SK-N-MC (cell line): ENCODE results near the gene ACSL6.

Experiments
- DNase-seq: peaks from one replicate; pipeline ENCODE4 v3.0.0-alpha.2; 2011; ENCODE audit warnings: low read depth, low spot score
- H3K27ac ChIP-seq: fragments of 200-600 bp; sonication (generic); 2 replicates; pipeline ENCODE4 v1.5.1; 2016; ENCODE audit warnings: mixed run types
- H3K36me3 ChIP-seq: fragments of 200-600 bp; sonication (generic); 2 replicates; pipeline ENCODE4 v1.6.1; 2017; ENCODE audit warnings: antibody characterized with exemption, low read length, mixed read lengths; ENCODE audit not compliant: insufficient read depth
- H3K4me3 ChIP-seq: fragments of 200-600 bp; sonication (generic); 2 replicates; pipeline ENCODE4 v1.5.1; 2016
- H3K9ac ChIP-seq: fragments of 200-600 bp; sonication (generic); 2 replicates; pipeline ENCODE4 v1.8.0; 2017; ENCODE audit warnings: mixed run types, mixed read lengths; ENCODE audit not compliant: insufficient read length
- H3K9me3 ChIP-seq: fragments of 200-600 bp; sonication (generic); 2 replicates; pipeline ENCODE4 v1.6.1; 2017; ENCODE audit warnings: low read depth, mild to moderate bottlenecking, antibody characterized with exemption, low read length, moderate library complexity, mixed read lengths
- EZH2 ChIP-seq: fragments of 200-600 bp; sonication (generic); IDR thresholded peaks from one replicate; pipeline ENCODE4 v1.6.1; 2017; ENCODE audit warnings: antibody characterized with exemption
- FOXP2 ChIP-seq: optimal IDR thresholded peaks from 2 replicates; pipeline ENCODE3; 2011; ENCODE audit warnings: mild to moderate bottlenecking, moderate library complexity; ENCODE audit not compliant: insufficient read depth; ENCODE audit errors: extremely low read length, control extremely low read depth
- POLR2AphosphoS5 ChIP-seq: IDR thresholded peaks from 2 replicates; pipeline ENCODE4 v1.6.1; 2012; ENCODE audit warnings: mild to moderate bottlenecking, low read depth, low read length, borderline replicate concordance

Gene ACSL6

DNA sequence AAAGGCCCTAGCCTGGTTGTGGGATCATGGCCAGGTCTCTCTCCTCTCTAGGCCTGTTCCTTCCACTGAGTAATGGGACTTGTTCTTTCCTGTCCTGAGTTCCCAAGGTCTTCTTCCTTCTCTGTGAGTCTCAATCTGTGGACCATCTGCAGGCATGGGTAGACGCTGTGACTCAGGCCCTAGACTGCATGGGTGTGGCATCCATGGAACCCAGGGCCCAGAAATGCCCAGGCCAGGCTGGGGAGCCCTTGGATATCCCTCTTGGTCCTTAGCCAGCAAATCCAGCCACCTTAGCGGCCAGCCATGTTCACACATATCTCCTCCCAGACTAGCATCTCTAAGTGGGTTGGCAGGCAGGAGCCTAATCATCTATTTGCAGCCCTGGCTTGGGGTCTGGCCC lies 2.3 kb upstream of the ACSL6 start:
- Histone ChIP-seq H3K4me3 (no peak overlapping the region), H3K27ac (no peak overlapping the region), H3K9ac (no peak overlapping the region), H3K36me3 (no peaks in the 10 kb centered on the region), H3K9me3 (no peaks in the 10 kb centered on the region)
- no peak for DNase-seq
- TF ChIP-seq POLR2AphosphoS5 (no peak), EZH2 (no peak), FOXP2 (no peak)

DNA sequence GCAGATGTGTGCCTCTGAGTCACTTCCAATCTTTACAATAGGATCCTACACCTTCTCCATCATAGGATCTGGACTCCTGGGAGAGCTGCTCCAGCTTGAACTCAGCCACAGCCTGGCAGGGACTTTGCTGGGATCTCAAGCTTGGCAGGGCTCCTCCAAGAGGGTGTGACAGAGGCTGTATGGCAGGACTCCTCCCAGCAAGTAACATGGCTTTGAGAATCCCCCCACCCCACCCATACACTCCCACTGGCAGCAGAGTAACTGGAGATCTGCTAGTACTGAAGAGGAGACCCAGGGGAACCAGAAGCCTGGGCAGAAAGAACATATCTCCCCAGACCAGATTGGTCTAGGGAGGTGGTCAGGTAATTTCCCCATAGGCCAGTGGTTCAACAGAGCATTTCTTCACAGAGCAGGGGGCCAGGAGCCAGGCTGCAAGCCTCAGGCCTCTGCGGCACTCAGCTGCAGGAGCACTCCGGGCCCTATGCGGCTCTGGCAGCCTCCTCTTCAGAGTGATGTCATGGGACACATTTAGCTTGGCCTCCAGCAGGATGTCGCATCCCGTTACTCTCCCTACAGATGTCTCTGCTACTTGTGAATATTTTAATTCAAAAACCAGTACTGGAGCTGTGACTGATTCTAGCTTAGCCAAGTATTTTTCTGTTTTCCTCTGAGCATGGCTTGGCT lies 1.7 kb upstream of the ACSL6 start:
- Histone ChIP-seq H3K27ac (no peak overlapping the region), H3K4me3 (no peak overlapping the region), H3K36me3 (no peaks in the 10 kb centered on the region), H3K9me3 (no peaks in the 10 kb centered on the region), H3K9ac (no peak overlapping the region)
- DNase-seq, result no peak
- TF ChIP-seq EZH2, result no peak
- TF ChIP-seq POLR2AphosphoS5, result no peak
- no peak for TF ChIP-seq FOXP2

DNA sequence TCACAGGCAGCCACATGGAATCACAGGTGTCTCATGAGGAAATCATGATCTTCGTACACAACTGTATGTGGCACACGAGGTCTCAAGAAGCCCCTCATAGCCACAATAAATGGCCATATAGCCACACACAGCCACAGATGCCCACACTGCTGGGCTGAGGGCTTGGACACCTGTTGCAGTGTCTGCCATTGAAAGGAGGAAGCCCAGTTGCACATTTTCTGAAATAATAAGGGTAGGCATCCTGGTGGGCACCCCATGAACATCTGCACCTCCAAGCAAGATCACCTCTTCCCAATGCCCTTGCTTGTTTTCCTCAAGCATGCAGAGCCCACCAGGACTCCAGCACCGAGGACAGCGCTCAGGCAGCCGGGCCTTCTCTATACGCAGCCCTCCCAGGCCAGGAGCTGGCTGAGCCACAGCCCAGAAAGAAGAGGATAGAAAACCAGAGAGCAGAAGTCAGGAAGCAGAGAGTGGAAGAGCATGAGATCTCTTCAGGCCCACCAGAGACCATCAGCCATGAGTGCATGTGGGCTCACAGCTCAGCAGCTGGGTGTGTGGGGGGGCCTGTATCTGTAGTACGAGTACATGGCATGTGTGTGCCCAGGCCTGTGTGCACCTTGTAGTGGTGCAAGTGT lies 1.0 kb upstream of the ACSL6 start:
- no peaks in the 10 kb centered on the region for H3K9me3 ChIP-seq
- TF ChIP-seq POLR2AphosphoS5, result no peak
- no peak for TF ChIP-seq FOXP2
- TF ChIP-seq EZH2, result no peak
- no peaks in the 10 kb centered on the region for H3K36me3 ChIP-seq
- no peak for DNase-seq
- H3K9ac ChIP-seq, result no peak overlapping the region
- no peak overlapping the region for H3K4me3 ChIP-seq
- H3K27ac ChIP-seq, result no peak overlapping the region

DNA sequence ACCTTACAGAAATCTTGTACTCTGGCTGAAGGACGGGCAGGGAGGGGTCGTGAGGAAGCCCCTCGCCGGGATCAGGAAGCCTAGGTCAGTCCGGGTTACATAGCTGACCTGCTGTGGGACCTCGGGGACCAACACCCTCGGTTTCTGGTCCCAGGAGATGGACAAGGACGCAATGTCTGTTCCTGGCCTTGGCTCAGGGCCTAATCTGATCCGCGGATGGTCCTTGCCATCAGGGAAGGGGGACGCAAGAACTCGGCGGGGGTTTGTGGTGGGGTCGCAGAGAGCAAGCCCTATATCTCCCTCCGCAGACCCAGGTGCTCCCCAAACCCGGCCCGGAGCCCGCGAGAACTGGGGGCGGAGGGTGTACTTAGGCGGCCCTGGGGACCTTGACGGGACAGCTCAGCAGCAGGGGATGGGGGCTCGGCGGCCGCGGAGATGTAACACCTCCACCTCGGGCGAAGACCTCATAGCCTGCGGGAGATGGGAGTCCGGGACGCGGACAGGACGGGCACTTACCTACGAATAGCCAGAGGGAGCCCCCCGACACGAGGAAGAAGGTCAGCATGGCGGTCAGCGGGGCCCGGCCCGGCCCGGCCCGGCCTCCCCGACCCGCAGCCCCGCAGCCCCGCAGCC lies 353 bp downstream of the ACSL6 start:
- TF ChIP-seq EZH2 (no peak), POLR2AphosphoS5 (no peak), FOXP2 (no peak)
- no peaks in the 10 kb centered on the region for H3K36me3 ChIP-seq
- no peak overlapping the region for H3K4me3 ChIP-seq
- H3K9ac ChIP-seq, result no peak overlapping the region
- no peak for DNase-seq
- H3K9me3 ChIP-seq, result no peaks in the 10 kb centered on the region
- H3K27ac ChIP-seq, result no peak overlapping the region

DNA sequence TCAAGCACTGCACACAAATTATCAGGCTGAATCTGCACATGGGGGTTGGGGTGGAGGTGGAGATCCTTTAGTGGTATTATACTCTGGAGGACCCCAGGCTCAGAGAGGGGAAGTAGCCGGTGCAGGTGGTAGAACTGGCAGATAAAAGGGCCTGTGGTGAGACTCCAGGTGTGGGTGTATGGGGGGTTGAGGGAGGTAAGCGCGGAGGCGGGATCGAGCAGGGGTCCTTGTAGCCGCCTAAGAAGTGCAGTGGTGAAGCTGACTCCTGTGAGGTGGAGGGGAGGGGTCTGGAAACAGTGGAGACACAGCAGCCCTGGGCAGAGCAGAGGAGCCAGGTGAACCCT lies 841 bp downstream of the ACSL6 start:
- H3K36me3 ChIP-seq, result no peaks in the 10 kb centered on the region
- no peak for TF ChIP-seq FOXP2
- no peak for TF ChIP-seq EZH2
- no peak for TF ChIP-seq POLR2AphosphoS5
- H3K27ac ChIP-seq, result no peak overlapping the region
- H3K9me3 ChIP-seq, result no peaks in the 10 kb centered on the region
- H3K4me3 ChIP-seq, result no peak overlapping the region
- no peak overlapping the region for H3K9ac ChIP-seq
- no peak for DNase-seq

DNA sequence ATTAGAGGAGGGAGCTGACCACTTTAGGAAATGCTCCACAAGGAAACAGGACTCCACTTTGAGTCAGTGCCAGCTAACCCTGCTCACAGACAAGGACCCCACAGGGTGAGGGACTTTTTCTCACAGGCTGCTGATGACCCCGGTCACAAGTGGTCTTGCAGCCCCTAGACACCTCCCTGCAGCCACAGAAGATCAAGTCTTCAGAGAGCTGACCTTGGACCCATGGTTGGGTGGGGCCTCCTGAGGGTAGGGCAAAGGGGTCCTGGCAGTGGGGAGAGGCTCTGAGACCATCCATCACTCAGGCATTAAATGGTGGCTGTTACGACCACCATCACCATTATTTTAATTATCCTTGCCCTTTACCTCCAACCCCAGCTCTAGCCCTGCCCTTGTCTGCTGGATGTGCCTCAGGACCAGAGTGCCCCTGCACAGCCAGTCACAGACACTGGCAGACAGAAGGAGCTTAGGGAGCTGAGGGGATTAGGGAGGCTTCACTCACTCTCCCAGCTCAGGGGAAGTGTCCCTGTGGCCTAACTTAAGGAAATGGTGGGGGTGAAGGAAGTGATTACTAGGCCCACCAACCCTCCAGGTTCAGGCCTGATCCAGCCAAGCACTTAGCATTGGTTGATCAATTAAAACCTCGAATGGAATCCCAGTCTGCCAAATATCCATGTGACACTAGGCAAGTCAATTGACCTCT lies 1.6 kb downstream of the ACSL6 start:
- no peak for DNase-seq
- Histone ChIP-seq H3K9me3 (no peaks in the 10 kb centered on the region), H3K9ac (no peak overlapping the region), H3K36me3 (no peaks in the 10 kb centered on the region), H3K4me3 (no peak overlapping the region), H3K27ac (no peak overlapping the region)
- TF ChIP-seq EZH2 (no peak), FOXP2 (no peak)

DNA sequence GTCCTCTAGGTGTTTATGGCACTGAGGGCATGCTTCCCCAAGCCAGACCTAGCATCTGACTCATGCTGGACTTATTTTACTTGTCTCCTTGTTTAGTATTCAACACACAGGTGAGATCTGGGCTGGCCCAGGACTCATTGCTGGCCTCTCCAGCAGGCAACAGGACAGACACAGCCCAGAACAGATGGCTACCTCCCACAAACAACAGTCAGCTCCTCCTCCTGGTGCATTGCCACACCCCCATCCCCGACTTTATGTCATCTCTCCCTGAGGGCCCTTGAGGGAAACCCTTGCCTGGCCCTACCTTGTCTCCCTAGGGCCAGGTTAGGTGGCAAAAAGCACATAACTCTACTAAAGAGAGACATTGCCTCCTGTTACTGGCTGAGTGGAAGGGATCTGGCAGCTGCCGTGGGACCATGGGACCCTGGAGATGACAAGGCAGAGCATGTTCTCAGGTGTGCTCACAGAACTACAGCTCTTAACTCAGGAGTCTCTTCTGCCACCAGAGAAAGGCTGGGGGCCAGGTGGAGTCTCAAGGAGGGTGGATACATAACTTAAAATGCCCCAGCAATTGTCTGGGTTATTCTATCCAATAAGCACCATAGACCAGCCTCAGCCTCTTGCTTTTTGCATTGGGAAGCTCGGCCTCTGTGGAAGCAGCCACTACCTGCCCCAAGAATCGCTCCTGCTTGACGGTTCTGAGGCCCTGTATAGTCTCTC lies 2.3 kb downstream of the ACSL6 start:
- Histone ChIP-seq H3K36me3 (no peaks in the 10 kb centered on the region), H3K4me3 (no peak overlapping the region), H3K9me3 (no peaks in the 10 kb centered on the region), H3K27ac (no peak overlapping the region), H3K9ac (no peak overlapping the region)
- no peak for DNase-seq
- TF ChIP-seq POLR2AphosphoS5, result no peak
- TF ChIP-seq EZH2, result no peak
- no peak for TF ChIP-seq FOXP2

DNA sequence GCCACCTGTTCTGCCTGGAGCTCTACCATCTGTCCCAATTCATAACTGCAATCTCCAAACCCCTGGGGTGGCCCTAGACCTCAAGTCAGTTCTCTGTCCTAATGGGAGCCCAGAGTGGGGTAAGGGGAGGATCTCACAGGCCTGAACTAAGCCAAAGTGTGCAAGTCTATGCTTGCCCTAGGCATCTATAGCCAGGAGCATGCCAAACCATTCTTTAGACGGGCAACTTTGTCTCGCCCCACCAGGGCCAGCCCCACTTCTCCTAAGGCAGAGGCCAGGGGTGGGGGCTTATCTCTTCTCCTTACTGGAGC lies 3.3 kb downstream of the ACSL6 start:
- Histone ChIP-seq H3K27ac (no peak overlapping the region), H3K9ac (no peak overlapping the region), H3K9me3 (no peaks in the 10 kb centered on the region), H3K36me3 (no peaks in the 10 kb centered on the region), H3K4me3 (no peak overlapping the region)
- TF ChIP-seq EZH2 (no peak), POLR2AphosphoS5 (no peak), FOXP2 (no peak)
- no peak for DNase-seq
